GM19468 (cell line): ENCODE measurements around the gene SIRPA.

Source experiments
- ATAC-seq: cut with Tn5 transposase; IDR thresholded peaks from one replicate; pipeline ENCODE4 v1.9.1; 2021; ENCODE audit warnings: mild to moderate bottlenecking, moderate library complexity, moderate number of reproducible peaks; ENCODE audit not compliant: unreplicated experiment; ENCODE audit errors: extremely low read depth

SIRPA gene

DNA sequence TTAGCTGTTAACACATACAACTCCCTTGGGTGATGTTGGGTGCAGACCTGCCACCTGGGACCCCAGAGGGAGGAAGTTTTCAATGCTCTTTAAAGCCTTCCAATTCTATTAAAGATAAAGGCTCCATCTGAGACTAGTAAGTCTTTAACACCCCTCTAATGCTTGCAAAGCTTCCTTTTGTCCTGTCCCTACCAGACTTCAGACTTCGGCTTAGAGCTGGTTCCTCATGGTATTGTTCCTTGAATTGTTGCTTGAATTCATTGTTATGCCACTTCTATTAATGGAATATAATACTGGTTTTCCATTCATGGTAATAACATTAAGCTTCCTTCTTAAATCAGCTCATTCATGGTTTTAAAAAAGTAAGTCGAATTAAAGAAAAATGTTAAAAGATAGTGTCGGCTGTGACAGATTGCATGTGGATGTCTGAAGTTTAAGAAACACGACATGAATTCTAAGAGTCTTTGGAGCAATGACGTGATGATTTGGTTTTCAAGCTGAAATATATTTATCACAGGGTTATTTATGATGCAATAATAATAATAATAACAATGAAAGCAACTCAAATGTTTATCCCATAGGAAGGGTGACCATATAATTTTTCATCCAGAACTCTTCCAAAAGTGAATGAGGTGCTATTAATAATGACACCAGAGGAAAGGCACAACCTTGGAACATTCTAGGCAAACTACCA is 76.8 kb downstream of the SIRPA start:
- ATAC-seq, result no peak

DNA sequence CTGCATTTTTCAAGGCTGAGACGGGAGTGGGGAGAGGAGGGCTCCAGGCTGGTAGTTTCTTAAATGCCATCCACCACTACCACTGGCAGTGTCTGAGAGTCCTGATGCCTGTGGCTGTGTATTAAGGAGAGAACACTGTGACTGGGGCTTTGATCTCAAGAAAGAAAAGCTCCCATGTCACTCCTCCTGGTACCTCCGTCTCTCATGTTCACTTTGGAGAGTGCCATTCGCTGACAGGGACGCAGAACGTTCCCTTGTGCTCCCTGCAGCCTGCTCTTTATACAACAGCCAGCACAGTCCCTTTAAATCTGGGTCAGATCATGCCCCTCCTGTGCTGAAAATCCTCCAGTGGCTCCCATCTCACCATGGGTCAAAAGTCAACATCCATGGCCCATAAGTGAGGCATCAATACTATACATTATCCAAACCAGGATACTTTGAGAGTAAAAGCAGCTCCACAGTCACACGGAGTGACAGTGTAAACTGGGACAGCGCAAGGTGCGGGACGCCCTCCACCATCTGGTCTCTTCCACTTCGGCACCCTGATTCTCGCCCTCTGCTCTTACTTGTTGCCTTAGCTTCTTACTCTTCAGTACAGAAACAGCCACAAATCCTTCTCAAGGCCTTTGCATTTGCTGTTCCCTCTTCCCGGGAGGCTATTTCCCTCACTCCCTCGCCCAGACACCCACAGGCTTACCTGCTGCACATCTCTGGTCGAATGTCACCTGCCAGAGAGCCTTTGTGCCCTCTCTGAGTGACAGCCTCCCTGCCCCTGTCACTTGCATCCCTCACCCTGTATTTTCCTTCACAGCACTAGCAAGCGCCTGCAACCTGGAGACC is 78.6 kb downstream of the SIRPA start:
- ATAC-seq, result no peak

DNA sequence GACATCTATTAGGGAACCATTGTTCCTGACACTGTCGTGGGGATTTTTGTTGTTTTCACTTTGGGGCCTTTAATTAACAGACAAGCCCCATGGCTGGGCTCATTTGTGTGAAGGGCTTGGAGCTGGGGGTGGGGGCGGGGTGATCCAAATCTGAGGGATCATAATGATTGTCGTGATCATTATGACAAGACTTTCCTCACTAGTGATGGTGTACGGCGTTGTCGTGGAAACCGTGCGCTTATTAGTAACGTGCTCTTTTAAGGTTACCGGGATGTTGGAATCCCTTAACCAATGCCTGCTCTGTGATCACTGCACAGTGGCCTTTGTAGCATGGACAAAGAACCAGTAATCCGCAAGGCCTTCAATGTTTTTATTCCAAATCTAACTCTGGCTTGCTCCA is 80.1 kb downstream of the SIRPA start:
- no peak for ATAC-seq

DNA sequence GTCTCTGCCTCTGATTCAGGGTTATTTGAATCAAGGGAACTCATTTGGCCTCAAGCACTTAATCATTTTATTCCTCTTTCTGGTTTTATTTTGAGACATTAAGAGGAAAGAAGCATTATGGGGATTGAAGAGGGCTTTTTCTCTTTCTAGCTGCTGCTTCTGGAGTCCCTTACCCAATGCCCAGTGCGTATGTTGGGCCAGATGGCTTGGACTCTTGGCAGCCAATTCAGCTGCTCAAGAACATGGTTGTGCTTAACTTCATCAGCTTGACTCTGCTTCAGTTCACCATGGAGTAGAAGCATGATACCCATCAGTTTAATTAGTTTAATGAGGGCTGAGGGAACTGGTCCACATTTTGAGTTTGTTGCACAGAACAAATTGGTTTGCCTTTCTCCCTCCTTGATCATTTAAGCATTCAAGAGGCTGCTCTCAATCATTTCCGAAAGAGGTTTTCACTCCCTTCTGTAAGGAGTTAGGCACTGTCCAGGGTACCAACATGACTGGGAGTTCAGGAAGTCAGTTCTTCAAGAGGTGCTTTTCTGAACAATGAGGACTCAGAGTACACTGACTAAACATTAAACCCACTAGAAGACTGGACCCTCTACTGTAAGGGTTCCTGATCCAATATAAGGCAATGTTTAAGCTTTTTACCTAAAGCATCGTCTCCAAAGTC is 84.0 kb downstream of the SIRPA start:
- no peak for ATAC-seq

DNA sequence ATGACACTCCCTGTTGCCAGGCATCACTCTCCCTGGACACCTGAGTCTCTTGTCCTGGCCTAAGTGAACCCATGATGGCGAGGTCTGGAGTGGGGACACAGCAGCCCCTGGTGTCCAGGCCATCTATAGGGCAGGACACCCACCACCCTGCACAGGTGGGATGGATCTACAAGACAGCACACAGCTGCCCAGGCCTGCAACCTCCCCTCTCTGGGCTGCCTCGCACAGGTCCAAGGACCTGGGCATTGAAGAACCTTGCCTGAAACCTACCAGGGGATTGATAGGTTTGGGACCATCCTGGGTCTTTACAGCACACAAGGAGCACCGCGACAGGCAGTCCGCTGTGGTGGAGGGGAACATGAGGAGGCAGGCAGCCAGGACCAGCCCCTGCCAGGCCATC is 87.5 kb downstream of the SIRPA start:
- ATAC-seq, result no peak

DNA sequence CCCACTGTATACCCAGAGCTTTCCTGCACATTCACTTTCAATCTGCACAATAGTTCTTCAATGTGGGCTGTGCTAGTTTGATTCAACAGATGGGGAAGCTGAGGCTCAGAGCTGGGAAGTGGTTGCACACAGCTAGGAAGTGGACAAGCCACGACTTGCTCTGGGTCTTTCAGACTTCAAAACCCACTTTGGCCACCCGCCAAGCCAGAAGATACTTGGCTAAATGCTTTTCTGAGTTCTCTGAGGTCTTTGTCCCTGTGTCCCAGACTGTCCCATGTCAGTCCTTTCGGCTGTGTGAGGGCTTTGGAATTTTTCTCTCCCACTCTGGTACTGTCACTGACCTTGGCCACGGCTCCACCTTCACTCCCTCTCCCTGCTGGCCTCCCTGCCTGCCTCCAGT is 88.1 kb downstream of the SIRPA start:
- no peak for ATAC-seq

DNA sequence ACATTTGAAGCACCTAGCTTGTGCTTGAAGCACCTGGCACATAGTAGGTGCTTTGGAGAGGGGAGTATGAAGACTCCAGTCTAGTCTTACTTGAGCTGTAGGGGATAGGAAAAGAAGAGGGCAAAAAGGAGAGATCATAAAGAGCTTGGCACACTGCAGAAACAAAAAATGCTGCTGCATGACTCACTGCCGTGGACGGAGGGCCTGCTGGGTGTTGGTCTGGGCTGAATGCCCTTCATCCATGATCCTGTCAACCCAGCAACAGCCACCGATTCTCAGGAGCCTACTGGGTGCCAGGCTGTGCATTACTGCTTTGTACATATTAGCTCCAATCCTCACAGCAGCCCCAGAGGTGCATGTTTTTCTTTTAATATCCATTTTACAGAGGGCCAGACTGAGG is 92.6 kb downstream of the SIRPA start:
- ATAC-seq, result no peak
